PC-3 (cell line): ENCODE data around the gene PLPPR2. TPM values are rescaled to one million over a fixed set of nuclear protein-coding genes. Genes with fewer than 3 reads are reported as not detected.
"Not testable (repeated sequence)": the region's sequence is repeated elsewhere in the genome, so short reads cannot be mapped to it uniquely, and the experiment has no call there.

Source experiments
- ATAC-seq: fragments of 200-7000 bp; cut with Tn5 transposase; 2 replicates; pipeline ENCODE4 v1.9.1; 2020; ENCODE audit warnings: mild to moderate bottlenecking, moderate library complexity
- BruUV-seq: library from RNA; stranded (reverse); fragments of 400-500 nt; replicated peaks from 2 replicates; lab custom pipeline; 2021; lab: Mats Ljungman, UMichigan
- CTCF ChIA-PET: fragments of 300-600 bp; sonication (Branson Sonifier 250); formaldehyde crosslinking; loops from one replicate; lab custom pipeline; 2022; ENCODE audit warnings: antibody characterized with exemption; lab: Charles Lee
- POLR2A ChIA-PET: fragments of 300-600 bp; sonication (Branson Sonifier 250); formaldehyde crosslinking; loops from one replicate; lab custom pipeline; 2022; ENCODE audit warnings: antibody characterized with exemption; ENCODE audit not compliant: unreplicated experiment; lab: Charles Lee
- DNase-seq: peaks from one replicate; pipeline ENCODE4 v3.0.0-alpha.2; 2015
- H2AFZ ChIP-seq: fragments of 300-600 bp; sonication (generic); 2 replicates; pipeline ENCODE4 v1.6.0; 2016; ENCODE audit warnings: antibody characterized with exemption, low read length
- H3F3A ChIP-seq: fragments of 300-600 bp; sonication (generic); one replicate; pipeline ENCODE4 v1.6.0; 2017; ENCODE audit warnings: antibody characterized with exemption, low read length, control low read depth, mild to moderate bottlenecking; ENCODE audit not compliant: unreplicated experiment
- H3K27ac ChIP-seq: fragments of 300-600 bp; sonication (generic); 2 replicates; pipeline ENCODE4 v1.5.1; 2016; ENCODE audit warnings: mild to moderate bottlenecking, low read length
- H3K27me3 ChIP-seq: fragments of 300-600 bp; sonication (generic); 2 replicates; pipeline ENCODE4 v1.6.1; 2016; ENCODE audit warnings: low read length, mixed read lengths
- H3K36me3 ChIP-seq: fragments of 300-600 bp; sonication (generic); 2 replicates; pipeline ENCODE4 v1.6.1; 2016; ENCODE audit warnings: low read depth, mixed run types, low read length, mixed read lengths
- H3K4me1 ChIP-seq: fragments of 300-600 bp; sonication (generic); 2 replicates; pipeline ENCODE4 v1.5.1; 2016; ENCODE audit warnings: low read length; ENCODE audit not compliant: insufficient read depth
- H3K4me2 ChIP-seq: fragments of 300-600 bp; sonication (generic); 2 replicates; pipeline ENCODE4 v1.6.0; 2016; ENCODE audit warnings: low read length
- H3K4me3 ChIP-seq: fragments of 300-600 bp; sonication (generic); 2 replicates; pipeline ENCODE4 v1.5.1; 2016; ENCODE audit warnings: mild to moderate bottlenecking, low read length, mixed read lengths
- H3K79me2 ChIP-seq: fragments of 300-600 bp; sonication (generic); 2 replicates; pipeline ENCODE4 v1.6.1; 2017; ENCODE audit warnings: low read length, mixed read lengths
- H3K9ac ChIP-seq: fragments of 300-600 bp; sonication (generic); 2 replicates; pipeline ENCODE4 v1.6.0; 2016; ENCODE audit warnings: mild to moderate bottlenecking, low read length
- H3K9me2 ChIP-seq: fragments of 300-600 bp; sonication (generic); replicated peaks from 2 replicates; pipeline ENCODE4 v1.6.1; 2016; ENCODE audit warnings: mixed run types, low read length, mixed read lengths
- H3K9me3 ChIP-seq: fragments of 300-600 bp; sonication (generic); 2 replicates; pipeline ENCODE4 v1.6.1; 2016; ENCODE audit warnings: low read length, mixed read lengths
- H4K20me1 ChIP-seq: fragments of 300-600 bp; sonication (generic); 2 replicates; pipeline ENCODE4 v1.6.1; 2016; ENCODE audit warnings: low read length, mixed read lengths
- CTCF ChIP-seq: fragments of 300-600 bp; sonication (generic); conservative IDR thresholded peaks from 2 replicates; pipeline ENCODE4 v1.5.1; 2017; ENCODE audit warnings: antibody characterized with exemption, low read depth, mild to moderate bottlenecking, low read length
- EZH2 ChIP-seq: fragments of 300-600 bp; sonication (generic); IDR thresholded peaks from one replicate; pipeline ENCODE4 v1.6.1; 2017; ENCODE audit warnings: antibody characterized with exemption, mild to moderate bottlenecking, low read length; ENCODE audit not compliant: unreplicated experiment
- EZH2phosphoT487 ChIP-seq: fragments of 300-600 bp; sonication (generic); IDR thresholded peaks from 2 replicates; pipeline ENCODE4 v1.6.1; 2018; ENCODE audit warnings: mild to moderate bottlenecking, antibody characterized with exemption, low read length, borderline replicate concordance
- intact Hi-C: fragments of 100-400 bp; cut with micrococcal nuclease; formaldehyde crosslinking; loops from 2 replicates; pipeline ENCODE4 v1.9.0; 2023
- total RNA-seq: library from RNA; depleted of rRNA; stranded (reverse); fragments of >200 nt; gene quantifications from 2 replicates; pipeline ENCODE4 v1.2.3, GENCODE V29; 2014

PLPPR2 gene
- total RNA-seq, 1 experiment from 2014 or later: 38.0 TPM

- H3F3A ChIP-seq: peaks cover 12% of the 10 kb centered on the region
- no TSS peak for BruUV-seq
- DNase-seq (peak; percentile 33), ATAC-seq (no peak)
- no peak overlapping the region for H2AFZ ChIP-seq
- no peaks in the 10 kb centered on the region for H4K20me1 ChIP-seq
- ChIA-PET CTCF (interaction anchor here (0.5 to 1.8 kb wide), 7 partner anchors 24 to 104 kb away, joined by 3 to 15 read pairs (median 4); partner anchors contain the start of genes CCDC159, PRKCSH and TMEM205), POLR2A (interaction anchor here (0.6 kb wide), 3 partner anchors 9 to 158 kb away, joined by 3 read pairs; partner anchors contain the start of gene PRKCSH)
- 0 out of 2 replicates have a peak overlapping the region, but pooled peaks have one; percentile 22 for H3K9ac ChIP-seq
- peaks cover 64% of the 10 kb centered on the region for H3K4me1 ChIP-seq
- H3K36me3 ChIP-seq: no peaks in the 10 kb centered on the region
- no peaks in the 10 kb centered on the region for H3K9me2 ChIP-seq
- peaks cover 32% of the 10 kb centered on the region for H3K79me2 ChIP-seq
- H3K27ac ChIP-seq: peak overlapping the region; percentile 73
- no peaks in the 10 kb centered on the region for H3K27me3 ChIP-seq
- peak overlapping the region; percentile 36; the same call in 1 of the 2 replicates for H3K4me3 ChIP-seq
- H3K4me2 ChIP-seq: peak overlapping the region; percentile 76
- intact Hi-C loops: loop anchor here (1.0 to 2.0 kb wide), 2 partner anchors 84 to 105 kb away; no protein-coding TSS in a partner anchor
- no peaks in the 10 kb centered on the region for H3K9me3 ChIP-seq
- TF ChIP-seq EZH2phosphoT487 (no peak), EZH2 (no peak), CTCF (no peak)
Observed at GRCh38 chr19:11377756-11378155, 22.5 kb downstream of the PLPPR2 start.

DNA sequence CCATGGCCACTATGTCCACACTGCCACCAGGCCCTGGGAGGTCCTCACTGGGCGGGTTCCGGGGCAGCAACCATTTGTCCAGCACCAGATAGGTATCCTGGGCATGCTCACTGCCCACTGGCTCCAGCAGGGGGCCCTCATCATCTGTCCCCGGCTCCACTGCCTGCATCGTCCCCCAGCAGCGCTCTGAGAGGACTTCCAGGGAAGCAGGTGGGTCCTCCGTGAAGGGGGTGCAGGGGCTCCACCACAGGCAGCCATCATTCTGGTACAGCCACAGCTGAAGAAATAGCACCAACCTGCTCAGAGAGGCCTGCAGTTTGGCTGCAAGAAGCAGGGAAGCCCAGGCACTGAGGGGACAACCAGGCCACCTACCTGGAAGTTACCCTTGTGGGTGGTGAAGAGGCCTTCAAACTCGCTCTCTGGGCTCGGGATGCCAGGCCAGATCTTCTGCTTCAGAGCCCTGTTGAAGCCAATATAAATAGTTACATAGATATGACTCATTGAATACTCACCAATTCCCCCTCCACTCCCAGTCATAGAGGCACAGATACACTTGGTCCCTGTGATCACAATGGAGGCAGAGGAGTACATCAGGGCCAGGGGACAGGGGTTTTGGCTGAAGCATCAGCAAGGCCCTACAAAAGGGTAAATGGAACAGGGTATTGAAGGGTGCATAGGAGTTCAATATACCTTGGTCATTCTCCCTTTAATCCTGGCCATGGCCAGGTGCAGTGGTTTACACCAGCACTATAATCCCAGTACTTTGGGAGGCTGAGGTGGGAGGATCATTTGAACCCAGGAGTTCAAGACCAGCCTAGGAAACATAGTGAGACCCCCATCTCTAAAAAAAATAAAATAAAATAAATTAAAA lies 23.3 kb downstream of the PLPPR2 start:
- 0 out of 2 replicates have a peak overlapping the region, but pooled peaks have one; percentile 22 for H3K9ac ChIP-seq
- intact Hi-C loops: loop anchor here (1.0 to 2.0 kb wide), 2 partner anchors 85 to 104 kb away; no protein-coding TSS in a partner anchor
- H3F3A ChIP-seq: peaks cover 12% of the 10 kb centered on the region
- peak overlapping the region; percentile 76 for H3K4me2 ChIP-seq
- peak; percentile 6 for ATAC-seq
- ChIA-PET POLR2A (no interaction called here), CTCF (no interaction called here)
- peak overlapping the region; percentile 36 for H3K4me3 ChIP-seq
- no TSS peak for BruUV-seq
- H3K9me2 ChIP-seq: no peaks in the 10 kb centered on the region
- TF ChIP-seq EZH2phosphoT487 (no peak), CTCF (peak; percentile 46)
- H3K36me3 ChIP-seq: no peaks in the 10 kb centered on the region
- peaks cover 32% of the 10 kb centered on the region for H3K79me2 ChIP-seq
- H2AFZ ChIP-seq: no peak overlapping the region
- H3K27ac ChIP-seq: peak overlapping the region; percentile 73
- peaks cover 72% of the 10 kb centered on the region for H3K4me1 ChIP-seq
- no peaks in the 10 kb centered on the region for H3K27me3 ChIP-seq
- peak; percentile 95 for DNase-seq
- H4K20me1 ChIP-seq: no peaks in the 10 kb centered on the region
- no peaks in the 10 kb centered on the region for H3K9me3 ChIP-seq

- ATAC-seq, H3K36me3 ChIP-seq, H3K9ac ChIP-seq, H3K4me2 ChIP-seq, H3K9me3 ChIP-seq, BruUV-seq, CTCF ChIA-PET, H2AFZ ChIP-seq, H4K20me1 ChIP-seq, H3K4me3 ChIP-seq, H3K9me2 ChIP-seq, POLR2A ChIA-PET, H3K27me3 ChIP-seq: not testable (repeated sequence)
- Histone ChIP-seq H3K27ac (peak overlapping the region; percentile 73), H3K79me2 (peaks cover 32% of the 10 kb centered on the region), H3K4me1 (peaks cover 72% of the 10 kb centered on the region), H3F3A (peaks cover 12% of the 10 kb centered on the region)
- intact Hi-C loops: loop anchor here (2.0 kb wide), 1 partner anchor 103 kb away; no protein-coding TSS in a partner anchor
- DNase-seq: peak; percentile 25
Observed at GRCh38 chr19:11379269-11379845, 24.1 kb downstream of the PLPPR2 start.
